Activated CD4-positive, alpha-beta T cell treated with anti-CD3 and anti-CD28 coated beads, Interleukin-10, Interleukin-2, amounts not matched to agents 100 ng/mL and 50 ng/mL, durations not matched to agents 16 hours and 8 hours (primary cell): ENCODE data around the gene FEV.

Experiments used
- DNase-seq: peaks from one replicate; pipeline ENCODE4 v3.0.0-alpha.2; 2020

FEV gene

GRCh38 chr2:218992196-218992595, 7.2 kb upstream of the FEV start:
- no peak for DNase-seq

DNA sequence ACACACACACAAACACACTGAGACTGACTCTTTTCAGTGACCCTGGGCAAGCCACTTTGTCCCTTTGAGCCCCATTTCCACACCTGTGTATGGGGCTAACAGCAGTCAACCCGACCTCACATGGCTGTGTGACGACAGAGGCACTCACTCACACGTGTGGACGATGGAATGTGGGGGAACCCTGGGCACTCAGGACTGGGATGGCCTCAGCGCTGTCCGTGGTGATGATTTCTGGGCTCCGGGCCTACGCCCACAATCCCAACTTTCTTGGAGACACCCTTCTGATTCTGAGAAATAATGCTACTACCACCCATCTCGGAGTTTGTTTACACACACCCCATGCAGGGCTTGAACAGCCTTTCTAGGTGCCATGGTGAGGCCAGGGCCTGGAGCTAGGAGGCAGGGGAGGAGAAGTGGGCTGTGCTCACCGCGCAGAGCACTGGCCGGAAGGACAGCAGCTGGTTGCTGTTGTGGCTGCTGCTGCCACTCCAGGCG, 6.7 kb upstream of the FEV start:
- DNase-seq: no peak

DNA sequence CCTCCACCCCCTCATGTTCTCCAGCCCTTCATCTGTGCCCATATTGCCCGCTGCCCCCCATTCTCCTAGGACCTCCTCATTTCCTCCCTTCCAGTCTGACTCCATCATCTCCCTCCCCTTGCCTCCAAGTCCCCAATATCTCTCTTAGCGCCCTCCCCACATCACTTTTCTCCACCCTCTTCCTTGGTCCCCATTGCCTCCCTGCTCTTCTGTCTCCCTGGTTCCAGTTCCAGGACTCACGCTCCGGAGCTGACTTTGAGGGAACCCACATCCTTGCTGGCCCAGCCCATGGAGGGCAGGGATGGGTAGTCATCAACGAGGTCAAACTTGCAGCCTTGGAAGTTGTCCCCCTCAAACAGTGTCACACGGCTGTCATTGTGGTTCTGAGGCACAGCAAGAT, 5.6 kb upstream of the FEV start:
- no peak for DNase-seq

GRCh38 chr2:218990052-218990451, 5.1 kb upstream of the FEV start:
- no peak for DNase-seq

DNA sequence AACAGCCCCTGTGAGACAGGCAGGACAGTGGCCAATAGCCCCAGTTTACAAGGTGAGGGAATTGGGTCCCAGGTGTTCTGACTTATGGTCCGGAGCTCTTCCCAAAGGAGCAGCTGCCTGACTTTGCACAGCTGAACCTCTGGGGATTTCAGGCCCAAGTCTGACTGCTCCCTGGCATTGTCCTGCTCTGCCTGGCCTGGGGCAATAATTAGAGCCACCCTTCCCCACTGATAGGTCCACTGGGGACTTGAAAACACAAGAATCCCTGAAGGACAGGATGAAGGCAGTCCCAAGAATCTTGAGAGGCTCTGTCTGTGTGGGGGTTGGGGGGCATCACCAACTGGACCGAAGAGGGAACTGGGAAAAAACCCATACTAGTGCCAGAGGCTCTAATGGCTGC, 3.7 kb upstream of the FEV start:
- no peak for DNase-seq

DNA sequence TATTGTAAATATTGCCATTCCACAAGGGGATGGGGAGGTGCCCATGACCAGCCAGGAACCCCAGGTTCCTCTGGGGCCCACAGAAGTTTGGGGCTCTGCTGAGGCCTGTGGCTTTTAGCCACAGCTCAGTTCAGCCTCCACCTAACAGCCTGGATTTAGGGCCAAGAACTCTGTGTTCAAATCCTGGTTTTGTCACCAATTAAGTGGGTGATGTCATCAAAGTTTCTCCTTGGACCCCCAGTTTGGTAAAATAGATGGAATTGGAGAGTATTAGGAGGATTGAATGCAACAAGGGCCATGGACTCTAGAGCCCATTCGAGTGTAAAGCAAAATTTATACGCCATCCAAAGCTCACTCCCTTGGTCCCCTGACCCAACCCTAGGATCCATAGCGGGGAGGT, 3.2 kb upstream of the FEV start:
- no peak for DNase-seq

GRCh38 chr2:218986148-218986761, 1.3 kb upstream of the FEV start:
- no peak for DNase-seq

DNA sequence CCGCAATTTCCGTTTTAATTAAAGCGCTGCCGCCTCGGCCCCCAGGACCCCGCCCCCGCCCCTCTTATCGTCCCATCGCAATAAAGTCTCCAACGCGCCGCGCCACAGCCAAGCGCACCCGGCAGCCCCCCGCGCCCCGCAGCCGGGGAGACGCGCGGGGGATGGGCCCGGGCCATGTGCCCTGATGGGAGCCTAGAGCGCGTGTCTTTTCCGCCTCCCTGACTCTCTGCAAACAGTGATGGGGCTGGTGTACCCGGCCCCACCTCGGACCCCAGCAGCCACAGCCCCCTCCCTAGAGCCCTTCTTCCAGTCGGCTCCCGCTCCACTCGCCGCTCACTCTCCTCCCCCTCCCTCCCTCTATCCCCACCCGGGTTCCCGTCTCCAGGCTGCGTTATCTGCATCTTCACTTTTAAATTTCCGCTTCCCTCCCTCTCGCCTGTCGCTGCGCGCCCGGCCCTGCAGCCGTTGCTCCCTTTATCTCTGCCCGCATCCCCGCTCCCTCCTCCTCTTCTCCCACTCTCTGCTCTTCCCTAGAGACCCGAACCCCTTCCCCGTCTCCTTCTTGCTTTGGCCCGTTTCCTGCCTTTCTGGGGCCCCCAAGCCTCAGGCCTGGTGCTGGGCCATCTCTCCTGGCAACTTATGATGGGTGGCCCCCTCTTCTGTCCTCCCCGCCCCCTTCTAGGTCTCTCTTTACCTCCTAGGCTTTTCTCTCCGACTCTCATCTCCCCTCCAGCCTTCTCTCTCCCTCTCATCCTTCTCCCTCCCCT, 524 bp upstream of the FEV start:
- DNase-seq: no peak

DNA sequence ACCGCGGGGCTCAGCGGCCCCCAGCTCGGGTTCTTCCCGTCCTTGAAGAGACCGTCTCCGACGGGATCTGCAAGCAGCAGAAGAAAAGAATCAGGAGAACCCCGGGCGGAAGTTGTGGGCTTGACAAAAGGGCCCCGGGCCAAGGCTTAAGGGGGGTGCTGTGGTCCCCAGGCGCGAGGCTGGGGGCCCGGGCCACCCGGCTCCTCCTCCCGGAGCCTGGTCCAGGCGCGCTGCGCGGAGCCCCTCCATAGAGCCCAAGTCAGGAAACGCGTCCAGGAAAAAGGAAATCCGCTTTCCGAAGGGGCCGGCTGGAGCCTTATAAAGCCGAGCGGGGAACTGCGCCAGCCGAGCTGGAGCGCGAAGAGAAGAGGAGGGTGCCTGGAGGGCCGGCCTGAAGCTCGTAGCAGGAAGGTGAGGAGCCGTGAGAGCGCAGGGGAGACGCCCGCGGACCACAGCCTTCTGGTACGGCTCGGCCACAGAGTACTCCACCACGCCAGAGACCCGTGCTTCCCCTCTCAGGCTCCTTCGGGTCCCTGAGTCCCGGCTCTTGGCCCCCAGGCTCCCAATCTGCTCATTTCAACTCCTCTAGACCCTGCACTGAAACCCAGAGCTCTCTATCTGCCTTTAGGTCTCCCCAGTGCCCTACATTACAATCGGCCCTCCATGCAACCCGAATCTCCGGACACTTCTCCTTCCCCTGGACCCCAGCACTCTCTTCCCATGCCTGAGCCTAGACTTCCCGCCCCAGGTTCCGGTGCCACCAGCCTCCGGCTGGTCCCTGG, 554 bp downstream of the FEV start:
- no peak for DNase-seq

- no peak for DNase-seq
Observed at GRCh38 chr2:218983934-218984238, 1.1 kb downstream of the FEV start.

- no peak for DNase-seq
Observed at GRCh38 chr2:218983263-218983933, 1.6 kb downstream of the FEV start.

DNA sequence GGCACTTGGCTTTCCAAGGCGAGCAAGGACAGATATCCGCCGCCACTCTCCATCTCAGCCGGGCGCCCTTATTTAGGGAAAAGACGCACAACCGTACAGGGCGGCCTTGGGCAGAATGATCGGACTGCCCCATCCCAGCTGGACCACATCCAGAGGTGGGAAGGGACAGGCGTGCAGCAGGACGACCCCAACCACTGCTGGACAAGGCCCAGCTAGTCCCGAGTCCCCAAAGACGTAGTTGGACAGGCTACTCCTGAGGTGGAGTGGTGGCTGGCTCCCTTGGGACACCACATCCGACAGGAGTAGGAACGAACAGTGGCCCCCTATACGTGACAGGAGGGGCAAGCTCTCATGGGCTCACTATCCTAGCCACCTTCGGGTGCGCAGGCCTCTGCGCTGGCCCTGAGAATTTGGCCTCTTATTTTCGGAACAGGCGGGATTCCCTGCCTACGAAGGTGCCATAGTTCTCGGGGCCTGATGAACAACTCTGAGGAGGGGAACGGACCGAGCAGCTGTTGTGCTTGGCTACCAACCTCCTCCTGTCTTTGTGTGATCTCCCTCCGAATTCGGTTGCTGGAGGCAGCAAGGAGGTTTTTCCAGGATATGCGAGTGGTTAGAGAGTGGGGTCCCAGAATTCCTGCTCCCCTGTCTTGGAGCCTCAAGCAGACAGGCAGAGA, 2.3 kb downstream of the FEV start:
- DNase-seq: no peak

DNA sequence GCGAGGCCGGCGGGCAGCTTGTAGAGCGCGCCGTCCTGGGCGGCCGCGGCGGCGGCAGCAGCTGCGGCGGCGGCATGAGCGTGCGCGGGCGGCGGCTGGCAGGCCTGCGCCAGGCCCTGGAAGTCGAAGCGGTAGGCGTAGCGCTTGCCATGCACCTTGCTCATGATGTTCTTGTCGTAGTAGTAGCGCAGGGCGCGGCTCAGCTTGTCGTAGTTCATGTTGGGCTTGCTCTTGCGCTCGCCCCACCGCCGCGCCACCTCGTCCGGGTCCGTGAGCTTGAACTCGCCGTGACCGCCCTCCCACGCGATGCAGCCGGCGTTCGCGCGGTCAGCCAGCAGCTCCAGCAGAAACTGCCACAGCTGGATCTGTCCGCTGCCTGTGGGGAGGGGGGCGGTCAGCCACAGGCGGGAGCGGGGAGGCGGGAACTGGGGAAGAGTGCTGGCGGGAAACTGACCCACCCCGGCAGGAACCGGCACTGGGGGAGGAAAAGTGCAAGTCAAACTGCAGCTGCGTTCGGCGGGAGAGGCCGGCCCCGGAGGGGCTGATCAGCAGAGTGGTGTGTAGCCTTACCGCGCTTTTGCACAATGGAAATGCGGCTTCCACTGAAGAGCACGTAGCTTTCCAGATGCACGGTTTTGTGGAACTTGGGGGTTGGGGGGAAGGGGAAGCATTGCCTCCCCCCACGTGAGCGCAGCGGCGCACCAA, 3.0 kb downstream of the FEV start:
- DNase-seq: peak; percentile 39

DNA sequence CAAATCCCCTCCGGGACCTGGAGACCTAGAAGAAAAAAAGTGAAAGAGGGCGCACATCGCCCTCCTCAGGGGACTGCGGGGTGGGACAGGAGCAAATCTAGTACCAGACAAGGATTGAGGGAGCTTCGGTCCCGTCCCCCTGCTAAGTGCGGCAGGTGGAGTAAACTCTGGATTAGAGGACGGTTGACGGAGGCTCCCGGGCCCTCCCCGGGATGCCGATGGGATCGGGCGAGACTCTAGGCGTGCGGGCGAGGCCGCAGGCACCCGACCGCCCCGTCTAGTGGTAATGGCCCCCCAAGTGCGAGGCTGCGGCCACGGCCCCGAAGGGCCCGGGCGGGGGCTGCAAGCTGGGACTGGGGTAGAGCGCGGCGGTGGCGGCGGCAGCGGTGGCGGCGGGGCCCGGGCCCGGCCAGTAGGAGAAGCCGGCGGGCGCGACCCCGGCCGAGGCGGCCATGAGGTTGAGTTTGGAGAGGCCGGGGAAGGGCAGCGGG, 3.5 kb downstream of the FEV start:
- no peak for DNase-seq

DNA sequence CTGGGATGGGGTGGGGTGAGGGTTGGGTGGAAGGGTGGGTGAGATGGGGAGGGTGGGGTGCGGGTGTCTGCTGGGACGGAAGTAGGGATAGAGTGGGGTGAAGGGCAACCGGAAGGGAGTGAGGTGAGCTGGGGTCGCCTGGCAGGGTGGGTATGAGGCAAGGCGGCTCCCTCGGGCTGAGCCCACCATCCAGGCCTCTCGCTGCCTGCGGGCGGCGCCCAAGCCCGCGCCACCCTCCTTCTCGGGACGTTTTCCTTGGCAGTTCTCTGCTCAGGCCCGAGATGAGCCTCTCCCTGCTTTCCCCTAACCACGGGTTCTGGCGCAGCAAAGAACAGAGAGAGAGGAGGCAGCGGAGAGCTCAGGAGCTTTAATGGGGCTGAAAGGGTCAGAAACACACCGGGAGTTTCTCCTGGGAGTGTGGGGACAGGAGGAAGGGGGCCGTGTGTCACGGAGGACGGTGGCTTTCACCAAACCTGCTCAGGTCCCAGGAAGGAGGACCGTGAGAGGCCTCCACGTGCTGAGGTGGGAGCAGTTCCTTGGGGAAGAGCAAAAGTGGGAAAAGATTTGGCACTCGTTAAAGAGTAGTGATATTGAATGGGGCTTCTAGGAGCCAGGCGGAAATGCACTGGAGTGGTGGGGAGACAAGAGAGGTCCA, 4.1 kb downstream of the FEV start:
- DNase-seq: no peak

DNA sequence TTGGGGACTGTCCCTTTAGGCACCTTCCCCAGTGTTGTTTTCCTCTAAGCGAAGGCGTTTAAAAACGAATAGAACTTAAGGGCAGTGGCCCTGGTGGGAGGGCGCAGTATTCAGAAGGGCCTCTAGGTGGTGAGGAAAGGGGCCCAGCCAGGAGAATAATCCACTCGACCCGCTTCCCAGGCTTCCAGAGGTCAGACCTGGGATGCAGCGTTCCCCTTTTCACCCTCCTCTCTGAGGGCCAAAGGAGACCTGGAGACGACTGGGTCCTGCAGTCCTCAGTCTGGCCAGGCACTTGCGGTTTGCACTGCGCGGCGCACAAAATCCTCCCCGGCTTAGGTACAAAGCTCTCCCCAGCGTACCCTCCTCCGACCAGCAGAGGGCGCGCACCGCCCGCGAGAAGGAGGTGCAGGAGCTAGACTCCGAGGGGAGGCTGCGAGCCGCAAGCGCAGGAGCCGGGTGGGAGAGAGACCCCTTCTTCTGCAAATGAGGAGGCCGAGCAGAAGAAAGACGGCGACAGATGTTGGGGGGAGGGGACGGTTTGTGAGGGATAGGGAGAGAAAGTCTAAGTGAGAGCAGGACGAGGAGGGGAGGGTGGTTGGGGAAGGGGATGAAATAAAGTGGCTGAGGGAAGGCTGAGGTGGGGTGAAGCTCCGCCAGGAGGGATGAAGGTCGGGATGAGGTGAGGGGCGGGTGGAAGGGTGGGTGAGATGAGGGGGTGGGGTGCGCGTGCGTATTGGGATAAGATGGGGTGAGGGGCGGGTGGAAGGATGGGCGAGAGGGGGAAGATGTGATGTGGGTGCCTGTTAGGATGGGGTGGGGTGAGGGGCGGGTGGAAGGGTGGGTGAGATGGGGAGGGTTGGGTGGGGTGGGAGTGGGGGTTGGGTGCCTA, 4.9 kb downstream of the FEV start:
- DNase-seq: peak; percentile 89

- no peak for DNase-seq
Observed at GRCh38 chr2:218975060-218975777, 9.8 kb downstream of the FEV start.

DNA sequence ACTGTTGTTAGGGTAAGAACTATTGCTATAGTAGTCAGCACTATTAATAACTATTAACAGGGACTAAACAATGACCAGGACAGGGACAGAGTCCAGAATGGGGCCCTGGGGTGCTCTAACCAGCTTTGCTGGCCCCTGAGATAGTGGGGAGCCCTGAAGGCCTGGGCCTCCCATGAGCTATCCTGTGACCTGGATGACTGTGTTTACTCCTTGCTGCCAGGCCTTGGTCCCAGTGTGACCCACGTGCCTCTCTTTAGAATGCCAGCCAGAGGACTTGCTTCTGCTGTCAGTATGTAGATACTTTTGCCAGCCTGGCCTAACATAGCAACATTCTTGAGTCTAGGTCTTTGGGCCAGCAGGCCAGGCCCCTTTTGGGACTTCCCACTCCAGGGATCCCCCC, 14.1 kb downstream of the FEV start:
- no peak for DNase-seq

GRCh38 chr2:218964041-218964771, 20.8 kb downstream of the FEV start:
- DNase-seq: no peak
